ENCODE results near the gene LRRC17.

DNA sequence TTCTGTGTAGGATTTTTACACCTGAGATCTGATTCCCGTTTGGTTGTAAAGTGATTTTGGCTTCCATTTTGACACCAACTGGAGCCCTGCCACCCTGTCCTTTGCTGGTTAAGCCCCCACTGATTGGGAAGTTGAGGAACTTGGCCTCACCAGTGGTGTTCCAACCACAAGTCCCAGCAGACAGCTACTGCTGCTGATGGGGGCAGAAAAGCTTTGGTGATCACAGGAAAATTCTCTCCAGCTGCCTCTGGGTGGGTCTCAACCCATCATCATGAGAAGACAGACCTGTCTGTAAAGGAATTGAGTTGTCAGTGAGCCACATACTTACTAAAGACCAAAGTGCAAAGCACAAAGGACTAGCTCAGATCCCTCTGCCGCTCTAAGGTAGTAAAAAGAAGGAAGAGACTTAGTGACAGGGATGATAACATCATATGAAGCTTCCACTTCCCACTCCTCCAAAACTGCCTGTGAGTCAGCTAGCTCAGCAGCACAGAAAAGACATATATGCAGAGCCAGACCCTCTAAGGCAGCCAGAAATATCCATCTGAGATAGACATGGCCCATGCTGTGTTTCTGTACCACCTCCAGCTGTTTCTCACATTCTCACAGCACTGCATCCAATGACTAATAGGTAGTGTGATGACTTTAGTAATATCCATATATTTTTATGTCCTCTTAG is 22.4 kb upstream of the LRRC17 start:
- TF ChIP-seq, protein P1, sequence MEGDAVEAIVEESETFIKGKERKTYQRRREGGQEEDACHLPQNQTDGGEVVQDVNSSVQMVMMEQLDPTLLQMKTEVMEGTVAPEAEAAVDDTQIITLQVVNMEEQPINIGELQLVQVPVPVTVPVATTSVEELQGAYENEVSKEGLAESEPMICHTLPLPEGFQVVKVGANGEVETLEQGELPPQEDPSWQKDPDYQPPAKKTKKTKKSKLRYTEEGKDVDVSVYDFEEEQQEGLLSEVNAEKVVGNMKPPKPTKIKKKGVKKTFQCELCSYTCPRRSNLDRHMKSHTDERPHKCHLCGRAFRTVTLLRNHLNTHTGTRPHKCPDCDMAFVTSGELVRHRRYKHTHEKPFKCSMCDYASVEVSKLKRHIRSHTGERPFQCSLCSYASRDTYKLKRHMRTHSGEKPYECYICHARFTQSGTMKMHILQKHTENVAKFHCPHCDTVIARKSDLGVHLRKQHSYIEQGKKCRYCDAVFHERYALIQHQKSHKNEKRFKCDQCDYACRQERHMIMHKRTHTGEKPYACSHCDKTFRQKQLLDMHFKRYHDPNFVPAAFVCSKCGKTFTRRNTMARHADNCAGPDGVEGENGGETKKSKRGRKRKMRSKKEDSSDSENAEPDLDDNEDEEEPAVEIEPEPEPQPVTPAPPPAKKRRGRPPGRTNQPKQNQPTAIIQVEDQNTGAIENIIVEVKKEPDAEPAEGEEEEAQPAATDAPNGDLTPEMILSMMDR (IDR thresholded peaks at IDR 0.05 in 8 of 11, conservative IDR thresholded peaks at IDR 0.05 in 3 of 11), result no peak
- no peak for TF ChIP-seq POLR2A (IDR thresholded peaks at IDR 0.05)
- TF ChIP-seq POLR2AphosphoS5 (IDR thresholded peaks at IDR 0.05), result no peak
